WI38 (cell line): ENCODE measurements around the gene PDE6H.

Experiments used
- H3K4me3 ChIP-seq: 2 replicates; pipeline ENCODE4 v1.5.1; 2011; ENCODE audit warnings: low read depth, mild to moderate bottlenecking, control low read depth, low read length
- CTCF ChIP-seq: IDR thresholded peaks from 2 replicates; pipeline ENCODE4 v1.5.1; 2012; ENCODE audit warnings: low read depth, mild to moderate bottlenecking, control low read depth, low read length

Gene PDE6H

GRCh38 chr12:14972816-14973215, at the start of gene PDE6H:
Gene PDE6H (plus strand): TSS chr12:14973042. CDS start chr12:14978013, 4,971 bp downstream.
- H3K4me3 ChIP-seq: no peak within 1 kb of the TSS
- TF ChIP-seq CTCF: no peak

- no peak for TF ChIP-seq CTCF
- H3K4me3 ChIP-seq: no peak overlapping the region
Measured at GRCh38 chr12:14923944-14924343, 48.9 kb upstream of the PDE6H start.

GRCh38 chr12:14924541-14924940, 48.3 kb upstream of the PDE6H start:
- H3K4me3 ChIP-seq: no peak overlapping the region
- TF ChIP-seq CTCF: no peak

- H3K4me3 ChIP-seq: no peak overlapping the region
- TF ChIP-seq CTCF: no peak
Measured at GRCh38 chr12:14927267-14927666, 45.6 kb upstream of the PDE6H start.

GRCh38 chr12:14928931-14929330, 43.9 kb upstream of the PDE6H start:
- no peak for TF ChIP-seq CTCF
- no peak overlapping the region for H3K4me3 ChIP-seq

- no peak overlapping the region for H3K4me3 ChIP-seq
Measured at GRCh38 chr12:14930299-14930698, 42.5 kb upstream of the PDE6H start.

GRCh38 chr12:14931359-14931758, 41.5 kb upstream of the PDE6H start:
- no peak for TF ChIP-seq CTCF
- H3K4me3 ChIP-seq: no peak overlapping the region

More at GRCh38 chr12:14930299-14930698, 42.5 kb upstream of the PDE6H start:
- no peak for TF ChIP-seq CTCF
